HFFc6 (cell line): ENCODE results near the gene ZNF394. TPM values are rescaled to one million over a fixed set of nuclear protein-coding genes. Genes with fewer than 3 reads are reported as not detected.
A peak's percentile ranks its signal among the peaks of the same experiment; 100 is the strongest.

Experiments
- DNase-seq: peaks from one replicate; pipeline ENCODE4 v3.0.0-alpha.2; 2018
- H3K27ac Mint-ChIP-seq: 2 replicates; pipeline ENCODE4 v1.8.0; 2020; ENCODE audit warnings: mild to moderate bottlenecking, mixed read lengths
- H3K27me3 Mint-ChIP-seq: 2 replicates; pipeline ENCODE4 v1.8.0; 2021; ENCODE audit warnings: mild to moderate bottlenecking, moderate library complexity, mixed read lengths; ENCODE audit not compliant: insufficient read depth
- H3K36me3 Mint-ChIP-seq: 2 replicates; pipeline ENCODE4 v1.8.0; 2021; ENCODE audit warnings: low read depth, mixed read lengths
- H3K4me1 Mint-ChIP-seq: 2 replicates; pipeline ENCODE4 v1.8.0; 2020; ENCODE audit warnings: low read depth, mixed read lengths
- H3K4me3 Mint-ChIP-seq: 2 replicates; pipeline ENCODE4 v1.8.0; 2020; ENCODE audit warnings: mild to moderate bottlenecking, moderate library complexity, mixed read lengths
- H3K9me3 Mint-ChIP-seq: 2 replicates; pipeline ENCODE4 v1.8.0; 2020; ENCODE audit warnings: mild to moderate bottlenecking, mixed read lengths
- total RNA-seq, 6 experiments: library from RNA; stranded (reverse); fragmentation: NEBNext Ultra II Directional; extraction: Animal tissue kit (Norgen Biotek cat#: 25700); gene quantifications; 2 replicates in 1 of 6; 3 replicates in 5 of 6; pipeline ENCODE4 v1.2.3, GENCODE V29; 2021
- TF ChIP-seq, protein P1 (sequence below): fragments of 200-600 bp; sonication (generic); IDR thresholded peaks from 2 replicates; pipeline ENCODE4 v1.5.0; 2021; ENCODE audit warnings: antibody characterized with exemption, mild to moderate bottlenecking

Gene ZNF394
- total RNA-seq, 6 experiments from 2014 or later: 12.7 to 15.1 (median 14.4) TPM

DNA sequence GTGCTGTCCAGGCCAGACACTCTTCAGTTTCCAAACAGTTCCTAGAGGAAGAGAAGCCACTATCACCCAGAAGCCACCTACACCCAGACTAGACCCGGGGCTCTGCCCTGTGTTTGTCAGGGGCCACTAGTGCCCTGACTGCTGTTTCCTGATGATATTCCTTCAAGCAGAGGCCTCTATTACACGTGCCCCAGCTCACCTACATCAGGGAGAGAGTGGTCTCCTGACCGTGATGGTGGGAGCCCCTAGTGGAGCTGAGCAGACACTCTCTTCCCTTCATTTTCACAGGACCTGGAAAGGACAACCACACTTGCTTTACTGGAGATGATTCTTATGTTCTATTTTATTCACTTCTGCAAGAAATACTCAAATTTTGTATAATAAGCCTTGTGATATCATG lies 9.2 kb downstream of the ZNF394 start:
- TF ChIP-seq, protein P1, sequence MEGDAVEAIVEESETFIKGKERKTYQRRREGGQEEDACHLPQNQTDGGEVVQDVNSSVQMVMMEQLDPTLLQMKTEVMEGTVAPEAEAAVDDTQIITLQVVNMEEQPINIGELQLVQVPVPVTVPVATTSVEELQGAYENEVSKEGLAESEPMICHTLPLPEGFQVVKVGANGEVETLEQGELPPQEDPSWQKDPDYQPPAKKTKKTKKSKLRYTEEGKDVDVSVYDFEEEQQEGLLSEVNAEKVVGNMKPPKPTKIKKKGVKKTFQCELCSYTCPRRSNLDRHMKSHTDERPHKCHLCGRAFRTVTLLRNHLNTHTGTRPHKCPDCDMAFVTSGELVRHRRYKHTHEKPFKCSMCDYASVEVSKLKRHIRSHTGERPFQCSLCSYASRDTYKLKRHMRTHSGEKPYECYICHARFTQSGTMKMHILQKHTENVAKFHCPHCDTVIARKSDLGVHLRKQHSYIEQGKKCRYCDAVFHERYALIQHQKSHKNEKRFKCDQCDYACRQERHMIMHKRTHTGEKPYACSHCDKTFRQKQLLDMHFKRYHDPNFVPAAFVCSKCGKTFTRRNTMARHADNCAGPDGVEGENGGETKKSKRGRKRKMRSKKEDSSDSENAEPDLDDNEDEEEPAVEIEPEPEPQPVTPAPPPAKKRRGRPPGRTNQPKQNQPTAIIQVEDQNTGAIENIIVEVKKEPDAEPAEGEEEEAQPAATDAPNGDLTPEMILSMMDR: no peak
- DNase-seq: no peak
- peaks cover 62% of the 10 kb centered on the region for H3K36me3 Mint-ChIP-seq
- H3K4me1 Mint-ChIP-seq: no peaks in the 10 kb centered on the region
- no peaks in the 10 kb centered on the region for H3K27me3 Mint-ChIP-seq
- H3K4me3 Mint-ChIP-seq: no peak overlapping the region
- no peak overlapping the region for H3K27ac Mint-ChIP-seq
- H3K9me3 Mint-ChIP-seq: peaks cover 33% of the 10 kb centered on the region

DNA sequence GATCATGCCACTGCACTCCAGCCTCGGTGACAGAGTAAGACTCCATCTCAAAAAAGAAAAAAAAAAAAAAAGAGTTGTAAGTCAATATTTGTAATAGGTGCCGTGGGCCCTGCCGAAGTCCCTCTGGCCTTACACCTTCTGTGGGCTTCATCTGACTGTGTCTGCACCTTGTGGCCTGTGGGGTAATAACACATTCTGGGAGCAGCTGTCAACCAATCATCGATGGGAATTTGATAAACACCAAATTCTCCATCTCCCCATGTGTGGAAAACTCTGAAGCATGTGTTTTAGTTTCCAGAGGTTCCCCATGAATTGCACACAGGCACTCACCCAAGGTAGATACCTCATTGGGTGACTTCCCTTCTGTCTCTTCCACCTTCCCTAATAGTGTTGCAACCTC lies 10.8 kb downstream of the ZNF394 start:
- TF ChIP-seq, protein P1: no peak
- Mint-ChIP-seq H3K36me3 (peaks cover 65% of the 10 kb centered on the region), H3K4me1 (no peaks in the 10 kb centered on the region), H3K27ac (no peak overlapping the region), H3K27me3 (no peaks in the 10 kb centered on the region), H3K9me3 (peaks cover 21% of the 10 kb centered on the region), H3K4me3 (no peak overlapping the region)
- DNase-seq: no peak

DNA sequence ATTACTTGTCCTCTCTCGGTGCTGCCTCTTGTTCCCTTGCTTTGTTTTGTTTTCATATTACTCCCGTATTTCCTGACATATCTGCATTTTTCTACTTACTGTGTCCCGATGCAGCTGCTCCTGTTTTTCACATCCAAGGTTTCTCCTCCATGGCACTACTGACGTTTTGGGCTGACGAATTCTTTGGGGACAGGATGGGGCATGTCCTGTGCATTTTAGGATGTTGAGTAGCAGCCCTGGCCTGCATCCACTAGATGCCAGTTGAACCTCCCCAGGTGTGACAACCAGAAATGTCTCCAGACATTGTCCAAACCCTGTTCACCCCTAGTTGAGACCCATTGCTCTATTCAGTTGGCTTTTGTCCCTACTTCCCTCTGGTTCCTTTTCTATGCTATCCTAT lies 15.0 kb downstream of the ZNF394 start:
- H3K36me3 Mint-ChIP-seq: peaks cover 41% of the 10 kb centered on the region
- no peak overlapping the region for H3K4me3 Mint-ChIP-seq
- no peak overlapping the region; the same call in 1 of the 2 replicates for H3K27ac Mint-ChIP-seq
- DNase-seq: no peak
- no peaks in the 10 kb centered on the region for H3K4me1 Mint-ChIP-seq
- H3K9me3 Mint-ChIP-seq: no peaks in the 10 kb centered on the region
- TF ChIP-seq, protein P1: no peak
- H3K27me3 Mint-ChIP-seq: no peaks in the 10 kb centered on the region

DNA sequence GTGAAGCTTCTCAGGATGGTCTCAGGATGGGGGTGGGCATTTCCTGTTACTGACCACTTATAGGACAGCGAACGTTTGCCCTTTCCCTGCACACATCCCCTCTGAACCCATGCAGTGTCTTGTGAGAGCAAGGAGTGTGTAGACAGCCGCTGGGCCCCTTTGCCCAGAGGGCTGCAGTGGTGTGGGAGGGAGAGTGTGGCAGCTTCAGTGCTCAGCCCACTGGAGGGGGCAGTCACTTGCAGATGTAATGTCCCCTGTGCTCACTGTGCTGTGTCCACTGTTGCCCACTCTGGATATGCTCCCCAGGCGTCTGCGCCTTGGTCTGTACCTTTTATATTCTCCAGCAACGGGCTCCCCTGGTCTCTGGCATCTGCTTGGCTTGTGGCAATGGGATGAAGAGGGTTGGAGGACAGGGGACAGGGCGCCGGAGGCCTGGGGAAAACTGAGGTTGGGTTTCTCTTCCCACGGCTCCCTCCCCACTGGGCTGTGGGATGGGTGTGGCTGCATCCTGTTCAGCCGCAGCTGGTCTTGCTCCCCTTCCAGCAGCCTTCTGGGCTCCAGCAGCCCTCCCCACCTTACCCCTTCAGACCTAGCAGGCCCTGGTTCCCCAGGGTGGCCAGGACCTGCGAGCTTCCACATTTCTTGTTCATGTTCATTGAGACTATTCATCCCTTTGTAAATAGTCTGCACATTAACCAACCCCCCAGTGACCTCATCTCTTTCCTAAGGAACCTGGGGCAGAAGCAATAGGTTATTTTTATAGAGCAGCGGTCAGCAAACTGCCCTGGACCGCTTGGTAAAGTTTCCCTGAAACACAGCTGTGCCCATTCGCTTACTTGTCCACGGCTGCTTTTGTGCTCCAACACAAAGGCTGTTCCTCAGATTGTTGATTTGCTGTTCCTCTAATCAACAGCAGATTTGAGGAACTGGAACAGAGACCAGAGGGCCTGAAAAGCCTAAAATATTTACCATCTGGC lies 21.3 kb downstream of the ZNF394 start:
- Mint-ChIP-seq H3K4me3 (no peak overlapping the region; the same call in 1 of the 2 replicates), H3K27ac (peak overlapping the region; percentile 57; the same call in 1 of the 2 replicates), H3K4me1 (peaks cover 18% of the 10 kb centered on the region; the same call in 1 of the 2 replicates), H3K27me3 (no peaks in the 10 kb centered on the region; the same call in 1 of the 2 replicates), H3K9me3 (no peaks in the 10 kb centered on the region), H3K36me3 (peaks cover 6% of the 10 kb centered on the region)
- peak; percentile 24 for DNase-seq
- TF ChIP-seq, protein P1: no peak

DNA sequence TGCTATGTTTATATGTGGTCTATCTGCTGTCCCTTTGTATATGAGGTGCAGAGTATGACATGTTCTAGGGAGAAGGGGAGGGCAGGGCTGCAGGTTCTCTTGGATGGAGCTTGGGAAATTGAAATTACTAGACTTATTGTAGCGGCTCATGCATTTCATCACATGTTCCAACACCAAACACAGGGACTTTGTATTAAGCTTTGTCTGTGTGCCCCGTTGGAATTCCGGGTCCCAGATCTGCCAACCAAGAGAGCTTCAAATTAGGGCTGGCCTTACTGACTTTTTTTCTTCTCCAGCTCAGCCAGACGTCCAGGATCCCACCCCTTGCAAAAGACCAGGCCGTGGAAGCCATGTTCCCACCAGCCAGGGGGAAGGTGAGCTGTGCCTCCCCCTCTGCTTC lies 24.0 kb downstream of the ZNF394 start:
- H3K27ac Mint-ChIP-seq: no peak overlapping the region
- no peaks in the 10 kb centered on the region; the same call in 1 of the 2 replicates for H3K27me3 Mint-ChIP-seq
- no peak overlapping the region for H3K4me3 Mint-ChIP-seq
- H3K9me3 Mint-ChIP-seq: no peaks in the 10 kb centered on the region
- no peak for DNase-seq
- TF ChIP-seq, protein P1: no peak
- H3K4me1 Mint-ChIP-seq: peaks cover 29% of the 10 kb centered on the region
- H3K36me3 Mint-ChIP-seq: peaks cover 12% of the 10 kb centered on the region
